GM12878 (cell line): ENCODE measurements around the gene SFXN4. TPM values are rescaled to one million over a fixed set of nuclear protein-coding genes. Genes with fewer than 3 reads are reported as not detected.

ENCODE experiments used
- ATAC-seq: fragments of 200-7000 bp; cut with Tn5 transposase; 3 replicates; pipeline ENCODE4 v1.9.1; 2020; ENCODE audit warnings: mild to moderate bottlenecking, moderate library complexity
- BruUV-seq: library from RNA; stranded (reverse); fragments of 400-500 nt; replicated peaks from 2 replicates; lab custom pipeline; 2021; lab: Mats Ljungman, UMichigan
- CTCF ChIA-PET: fragments of 300-600 bp; sonication (Branson Sonifier 250); formaldehyde crosslinking; extraction: SDS; loops from one replicate; lab custom pipeline; 2021; ENCODE audit warnings: inconsistent platforms; lab: Yijun Ruan, JAX
- POLR2A ChIA-PET: fragments of 350-600 bp; formaldehyde crosslinking; extraction: SDS; loops from one replicate; lab custom pipeline; 2021; ENCODE audit warnings: inconsistent platforms; lab: Charles Lee
- RAD21 ChIA-PET: fragments of 300-600 bp; sonication (Branson Sonifier 250); formaldehyde crosslinking; loops from one replicate; lab custom pipeline; 2023; ENCODE audit warnings: antibody characterized with exemption; ENCODE audit not compliant: unreplicated experiment; lab: Charles Lee
- SMC1A ChIA-PET: fragments of 300-600 bp; sonication (Branson Sonifier 250); formaldehyde crosslinking; loops from one replicate; lab custom pipeline; 2023; ENCODE audit not compliant: unreplicated experiment, uncharacterized antibody; lab: Charles Lee
- DNase-seq: peaks from one replicate; pipeline ENCODE4 v3.0.0-alpha.2; 2011; ENCODE audit warnings: low read depth, low spot score
- FAIRE-seq: peaks from 3 replicates; lab custom pipeline; 2011; peaks lifted over from hg19 to GRCh38; lab: Jason Lieb, UNC
- H2AFZ ChIP-seq: 2 replicates; pipeline ENCODE4 v1.6.0; 2011; ENCODE audit warnings: low read depth, low read length, control low read depth; ENCODE audit not compliant: control insufficient read depth
- H3K27ac ChIP-seq: 2 replicates; pipeline ENCODE4 v1.5.1; 2011; ENCODE audit warnings: control low read depth; ENCODE audit not compliant: control insufficient read depth, insufficient read depth
- H3K27me3 ChIP-seq, 2 experiments: replicated peaks in 1 of 2; 2 replicates each; pipeline versions ENCODE4 v1.6.0 to v1.6.1; 2011; ENCODE audit warnings: low read length in 1 of 2; ENCODE audit not compliant: control insufficient read depth in 2 of 2, insufficient read depth in 2 of 2
- H3K36me3 ChIP-seq, 2 experiments: 2 replicates each; pipeline ENCODE4 v1.5.1; 2011; ENCODE audit warnings: low read length in 1 of 2; ENCODE audit not compliant: control insufficient read depth in 2 of 2, insufficient read depth in 2 of 2
- H3K4me1 ChIP-seq: 2 replicates; pipeline ENCODE4 v1.6.1; 2011; ENCODE audit warnings: mild to moderate bottlenecking, low read length, moderate library complexity, mixed read lengths; ENCODE audit not compliant: control insufficient read depth, insufficient read depth
- H3K4me2 ChIP-seq: 2 replicates; pipeline ENCODE4 v1.6.0; 2011; ENCODE audit warnings: control low read depth; ENCODE audit not compliant: control insufficient read depth, insufficient read depth
- H3K4me3 ChIP-seq: fragments of 200-600 bp; sonication (generic); 2 replicates; pipeline ENCODE4 v1.5.1; 2016
- H3K79me2 ChIP-seq: 2 replicates; pipeline ENCODE4 v1.6.0; 2011; ENCODE audit warnings: low read length; ENCODE audit not compliant: control insufficient read depth, insufficient read depth
- H3K9ac ChIP-seq: 2 replicates; pipeline ENCODE4 v1.8.0; 2011; ENCODE audit warnings: low read length, control low read depth, mixed read lengths; ENCODE audit not compliant: control insufficient read depth, insufficient read depth
- H3K9me3 ChIP-seq: replicated peaks from 3 replicates; pipeline ENCODE4 v1.5.1; 2011; ENCODE audit warnings: mild to moderate bottlenecking, low read length; ENCODE audit not compliant: control insufficient read depth, insufficient read depth
- H4K20me1 ChIP-seq: 2 replicates; pipeline ENCODE4 v1.6.0; 2011; ENCODE audit not compliant: control insufficient read depth, insufficient read depth
- FOS ChIP-seq: IDR thresholded peaks from 3 replicates; pipeline ENCODE4 v1.6.1; 2011; ENCODE audit warnings: borderline replicate concordance; ENCODE audit not compliant: insufficient read length; ENCODE audit errors: extremely low read depth
- IKZF1 ChIP-seq: fragments of 450-650 bp; conservative IDR thresholded peaks from 2 replicates; pipeline ENCODE4 v1.6.1; 2017; ENCODE audit warnings: antibody characterized with exemption, mild to moderate bottlenecking
- TCF7 ChIP-seq: IDR thresholded peaks from 2 replicates; pipeline ENCODE4 v1.6.1; 2014; ENCODE audit warnings: antibody characterized with exemption, borderline replicate concordance
- WRNIP1 ChIP-seq: IDR thresholded peaks from 2 replicates; pipeline ENCODE4 v1.6.1; 2011; ENCODE audit warnings: low read depth, low read length, improper control_type of control experiment, borderline replicate concordance
- ZNF622 ChIP-seq: fragments of 450-650 bp; IDR thresholded peaks from 2 replicates; pipeline ENCODE4 v1.6.1; 2017; ENCODE audit warnings: mild to moderate bottlenecking, inconsistent platforms
- WGBS: methylation state at CpG from one replicate; pipeline ENCODE4 v1.1.6; 2016; ENCODE audit warnings: low lambda C conversion rate; ENCODE audit not compliant: insufficient replicate concordance, insufficient coverage; ENCODE audit errors: missing lambda C conversion rate; 5-methylcytosine and 5-hydroxymethylcytosine counted together
- in situ Hi-C: fragments of 300-500 bp; cut with MboI; formaldehyde crosslinking; loops from 9 replicates; pipeline ENCODE4 v1.14.3; 2018; ENCODE audit warnings: mixed read lengths
- intact Hi-C: fragments of 100-400 bp; cut with micrococcal nuclease; formaldehyde crosslinking; loops from one replicate; pipeline ENCODE4 v1.14.2; 2022; ENCODE audit not compliant: unreplicated experiment
- polyA plus RNA-seq, 11 experiments: library from polyadenylated mRNA; depleted of rRNA in 4 of 11; unstranded in 6 of 11; stranded (reverse) in 5 of 11; fragments of >200 nt; fragmentation: Nextera tagmentation in 4 of 11; fragmentation: Illumina TruSeq in 1 of 11; extraction: Ambion mirVana in 4 of 11; extraction: Trizol in 1 of 11; gene quantifications; 1 replicate in 1 of 11; 2 replicates in 10 of 11; pipeline versions ENCODE4 v1.2.1 to v1.2.3, GENCODE V29; 2011 to 2016; ENCODE audit warnings: inconsistent platforms in 2 of 11, missing spikeins in 2 of 11, low read depth in 1 of 11
- total RNA-seq, 4 experiments: library from RNA; depleted of rRNA in 3 of 4; stranded (reverse); fragments of >200 nt in 3 of 4; fragmentation: Illumina TruSeq in 1 of 4; extraction: Trizol in 1 of 4; gene quantifications; 2 replicates each; pipeline versions ENCODE4 v1.2.1 to v1.2.3, GENCODE V29; 2013 to 2021

SFXN4 gene
- total and polyA plus RNA-seq, 10 of the 15 experiments (the other 5 are each of a cell fraction or from before 2014, with no cell fraction given) = 40.7 to 111 (median 48.8) TPM

DNA sequence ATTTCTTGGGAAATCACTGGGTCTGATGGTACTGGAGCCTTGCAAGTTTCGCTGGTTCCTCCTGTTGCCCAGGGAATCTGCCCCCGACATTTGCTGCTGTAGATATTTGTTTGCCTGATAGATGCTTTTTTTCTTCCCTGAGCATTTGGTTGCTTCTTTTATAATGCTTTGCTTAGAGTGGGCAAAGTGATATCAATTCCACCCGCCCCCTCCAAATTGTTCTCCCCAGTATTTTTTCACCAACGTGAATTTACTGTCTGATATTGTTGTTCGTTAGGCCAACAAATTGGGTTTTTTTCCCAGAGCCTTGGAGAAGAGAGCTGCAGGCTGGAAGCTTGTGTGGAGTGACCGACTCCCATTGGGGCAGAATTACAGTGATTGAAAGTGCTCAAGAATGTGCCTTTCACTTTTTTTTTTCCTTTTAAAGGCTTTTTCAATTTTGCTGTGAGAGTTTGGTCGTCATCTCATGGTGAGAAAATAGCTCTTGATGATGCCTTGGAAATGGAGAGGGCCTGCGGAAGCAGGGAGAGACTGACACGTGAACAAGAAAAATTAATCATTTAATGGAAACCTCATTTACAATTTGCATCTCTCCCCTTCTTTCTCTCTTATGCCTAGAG is 44.3 kb upstream of the SFXN4 start:
- ChIA-PET POLR2A (interaction anchor here (1.0 to 1.7 kb wide), 4 partner anchors 49 to 97 kb away, joined by 4 to 7 read pairs (median 5); no protein-coding TSS in a partner anchor), CTCF (interaction anchor here (0.5 to 4.6 kb wide), 42 partner anchors 9 to 495 kb away, joined by 3 to 42 read pairs (median 4); partner anchors contain the start of gene PRDX3), SMC1A (interaction anchor here (0.6 to 5.3 kb wide), 14 partner anchors 11 to 1808 kb away, joined by 3 to 28 read pairs (median 4); no protein-coding TSS in a partner anchor), RAD21 (interaction anchor here (0.6 to 3.8 kb wide), 10 partner anchors 11 to 280 kb away, joined by 3 to 33 read pairs (median 4); no protein-coding TSS in a partner anchor)
- in situ Hi-C loops = loop anchor here (5.0 kb wide), 1 partner anchor 282 kb away; no protein-coding TSS in a partner anchor
- H4K20me1 ChIP-seq = no peaks in the 10 kb centered on the region
- no TSS peak for BruUV-seq
- peak overlapping the region; percentile 75 for H2AFZ ChIP-seq
- ATAC-seq (no peak), DNase-seq (no peak), FAIRE-seq (no peak)
- H3K4me3 ChIP-seq = peak overlapping the region; percentile 80
- no peaks in the 10 kb centered on the region for H3K27me3 ChIP-seq
- H3K4me1 ChIP-seq = peaks cover 26% of the 10 kb centered on the region
- intact Hi-C loops = loop anchor here (2.0 to 5.0 kb wide), 5 partner anchors 59 to 442 kb away; partner anchors contain the start of genes BAG3, RGS10 and TIAL1
- peaks cover 63% of the 10 kb centered on the region for H3K79me2 ChIP-seq
- no peaks in the 10 kb centered on the region for H3K9me3 ChIP-seq
- H3K27ac ChIP-seq = peak overlapping the region; percentile 80
- peak overlapping the region; percentile 51 for H3K4me2 ChIP-seq
- TF ChIP-seq WRNIP1 (0 out of 2 replicates have a peak, but pooled peaks have one; percentile 0), FOS (no peak), IKZF1 (peak; percentile 42; the same call in 1 of the 2 replicates), TCF7 (no peak), ZNF622 (no peak)
- H3K9ac ChIP-seq = peak overlapping the region; percentile 70
- H3K36me3 ChIP-seq = no peaks in the 10 kb centered on the region
- 34% methylated on average over 9 of the region's 9 CpGs for WGBS
